Measurements from ENCODE around the gene BATF3. TPM values are rescaled to one million over a fixed set of nuclear protein-coding genes. Genes with fewer than 3 reads are reported as not detected.
A peak's percentile ranks its signal among the peaks of the same experiment; 100 is the strongest.

Gene BATF3
- total RNA-seq, 2 experiments from 2014 or later = 52.6 to 61.3 TPM

- intact Hi-C loops (cut with micrococcal nuclease) = no loop called here
- no peak for TF ChIP-seq CTCF (IDR thresholded peaks at IDR 0.05)
- no peaks in the 10 kb centered on the region for H3K27me3 Mint-ChIP-seq
- peak overlapping the region; percentile 76 for H3K27ac Mint-ChIP-seq
- DNase-seq (no peak), ATAC-seq (peak; percentile 69)
- H3K36me3 Mint-ChIP-seq (ENCODE audit: low read depth) = peaks cover 22% of the 10 kb centered on the region
- H3K4me1 Mint-ChIP-seq (ENCODE audit: low read depth) = peaks cover 25% of the 10 kb centered on the region
- CTCF ChIA-PET = interaction anchor here (1.5 to 5.9 kb wide), 4 partner anchors 12 to 262 kb away, joined by 3 to 48 read pairs (median 10); no protein-coding TSS in a partner anchor
- POLR2A ChIA-PET = interaction anchor here (1.5 kb wide), 1 partner anchor 37 kb away, joined by 4 read pairs; no protein-coding TSS in a partner anchor
- peaks cover 9% of the 10 kb centered on the region for H3K9me3 Mint-ChIP-seq
- no peak overlapping the region for H3K4me3 Mint-ChIP-seq
Measured at GRCh38 chr1:212738330-212738729, 38.7 kb upstream of the BATF3 start.

- POLR2A ChIA-PET = interaction anchor here (1.5 kb wide), 1 partner anchor 37 kb away, joined by 4 read pairs; no protein-coding TSS in a partner anchor
- H3K36me3 Mint-ChIP-seq (ENCODE audit: low read depth) = peaks cover 22% of the 10 kb centered on the region
- peaks cover 9% of the 10 kb centered on the region for H3K9me3 Mint-ChIP-seq
- H3K27ac Mint-ChIP-seq = no peak overlapping the region
- peaks cover 25% of the 10 kb centered on the region for H3K4me1 Mint-ChIP-seq (ENCODE audit: low read depth)
- H3K4me3 Mint-ChIP-seq = no peak overlapping the region
- no peak for DNase-seq
- no peaks in the 10 kb centered on the region for H3K27me3 Mint-ChIP-seq
- TF ChIP-seq CTCF (IDR thresholded peaks at IDR 0.05) = no peak
- intact Hi-C loops (cut with micrococcal nuclease) = no loop called here
- no peak for ATAC-seq
- CTCF ChIA-PET = interaction anchor here (1.3 to 5.9 kb wide), 5 partner anchors 13 to 73 kb away, joined by 4 to 48 read pairs (median 9); no protein-coding TSS in a partner anchor
Measured at GRCh38 chr1:212737559-212737958, 37.9 kb upstream of the BATF3 start.

GRCh38 chr1:212733109-212733508 lies 33.5 kb upstream of the BATF3 start:
- no peak for ATAC-seq
- Mint-ChIP-seq H3K27ac (no peak overlapping the region), H3K4me1 (ENCODE audit: low read depth) (peaks cover 20% of the 10 kb centered on the region), H3K36me3 (ENCODE audit: low read depth) (peaks cover 2% of the 10 kb centered on the region), H3K27me3 (no peaks in the 10 kb centered on the region), H3K4me3 (no peak overlapping the region), H3K9me3 (no peaks in the 10 kb centered on the region)
- no peak for TF ChIP-seq CTCF (IDR thresholded peaks at IDR 0.05)
- ChIA-PET CTCF (interaction anchor here (2.4 kb wide), 1 partner anchor 11 kb away, joined by 9 read pairs; no protein-coding TSS in a partner anchor), POLR2A (interaction anchor here (1.1 kb wide), 1 partner anchor 10 kb away, joined by 3 read pairs; no protein-coding TSS in a partner anchor)
- no peak for DNase-seq
- intact Hi-C loops (cut with micrococcal nuclease) = no loop called here

GRCh38 chr1:212731630-212732029 lies 32.0 kb upstream of the BATF3 start:
- Mint-ChIP-seq H3K4me1 (ENCODE audit: low read depth) (peaks cover 22% of the 10 kb centered on the region), H3K27ac (no peak overlapping the region), H3K36me3 (ENCODE audit: low read depth) (peaks cover 4% of the 10 kb centered on the region), H3K9me3 (no peaks in the 10 kb centered on the region), H3K4me3 (no peak overlapping the region), H3K27me3 (no peaks in the 10 kb centered on the region)
- ChIA-PET POLR2A (interaction anchor here (1.0 kb wide), 1 partner anchor 9 kb away, joined by 3 read pairs; no protein-coding TSS in a partner anchor), CTCF (interaction anchor here (0.8 to 2.4 kb wide), 6 partner anchors 9 to 276 kb away, joined by 3 to 9 read pairs (median 3); no protein-coding TSS in a partner anchor)
- intact Hi-C loops (cut with micrococcal nuclease) = loop anchor here (2.0 kb wide), 1 partner anchor 15 kb away; no protein-coding TSS in a partner anchor
- no peak for TF ChIP-seq CTCF (IDR thresholded peaks at IDR 0.05)
- no peak for ATAC-seq
- DNase-seq = no peak

GRCh38 chr1:212728606-212729005 lies 29.0 kb upstream of the BATF3 start:
- no peaks in the 10 kb centered on the region for H3K27me3 Mint-ChIP-seq
- peaks cover 21% of the 10 kb centered on the region for H3K36me3 Mint-ChIP-seq (ENCODE audit: low read depth)
- no peak for TF ChIP-seq CTCF (IDR thresholded peaks at IDR 0.05)
- DNase-seq (no peak), ATAC-seq (no peak)
- CTCF ChIA-PET = interaction anchor here (1.1 to 1.8 kb wide), 2 partner anchors 21 to 64 kb away, joined by 3 to 7 read pairs; no protein-coding TSS in a partner anchor
- no peak overlapping the region for H3K4me3 Mint-ChIP-seq
- peak overlapping the region; percentile 30 for H3K27ac Mint-ChIP-seq
- POLR2A ChIA-PET = interaction anchor here (1.6 kb wide), 1 partner anchor 28 kb away, joined by 5 read pairs; no protein-coding TSS in a partner anchor
- peaks cover 2% of the 10 kb centered on the region for H3K9me3 Mint-ChIP-seq
- intact Hi-C loops (cut with micrococcal nuclease) = no loop called here
- H3K4me1 Mint-ChIP-seq (ENCODE audit: low read depth) = peaks cover 22% of the 10 kb centered on the region
